ENCODE data around the gene PRPF6.
"Not testable (repeated sequence)": the region's sequence is repeated elsewhere in the genome, so short reads cannot be mapped to it uniquely, and the experiment has no call there.

The PRPF6 gene

DNA sequence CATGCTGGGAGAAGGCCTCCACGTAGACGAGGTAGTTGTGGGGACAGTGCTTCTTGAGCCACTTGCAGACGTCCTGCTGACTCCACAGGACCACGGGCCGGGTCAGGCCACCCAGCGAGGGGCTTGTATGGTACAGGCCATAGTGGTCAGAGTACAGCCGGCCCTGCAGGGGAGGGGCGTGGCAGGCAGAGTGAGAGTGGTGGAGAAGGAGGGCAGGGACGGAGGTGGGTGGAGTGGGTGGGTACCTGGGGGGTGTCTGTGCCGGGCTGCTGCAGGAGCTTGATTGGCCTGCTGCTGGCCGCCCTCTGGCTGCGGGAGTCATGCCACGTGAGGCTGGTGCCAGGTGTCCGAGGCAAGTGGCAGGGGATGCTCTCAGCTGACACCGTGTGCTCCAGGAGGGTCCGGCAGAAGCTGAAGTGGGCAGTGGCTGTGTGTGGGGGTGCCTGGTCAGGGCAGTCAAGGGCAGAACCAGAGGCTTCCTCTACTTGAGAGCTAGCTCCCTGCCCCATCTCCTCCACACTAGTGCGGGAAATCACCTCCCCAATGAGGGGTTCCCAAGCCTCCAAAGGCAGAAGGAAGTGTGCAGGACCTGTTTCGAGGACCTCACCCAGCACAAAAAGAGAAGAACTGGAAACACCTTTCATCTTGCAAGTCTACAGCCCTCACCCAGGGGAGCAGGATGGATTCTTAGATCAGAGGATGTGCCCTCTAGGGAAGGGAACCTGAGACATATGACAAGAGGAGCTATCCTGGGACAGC is 3.8 kb upstream of the PRPF6 start:
- peak; percentile 21 for DNase-seq

DNA sequence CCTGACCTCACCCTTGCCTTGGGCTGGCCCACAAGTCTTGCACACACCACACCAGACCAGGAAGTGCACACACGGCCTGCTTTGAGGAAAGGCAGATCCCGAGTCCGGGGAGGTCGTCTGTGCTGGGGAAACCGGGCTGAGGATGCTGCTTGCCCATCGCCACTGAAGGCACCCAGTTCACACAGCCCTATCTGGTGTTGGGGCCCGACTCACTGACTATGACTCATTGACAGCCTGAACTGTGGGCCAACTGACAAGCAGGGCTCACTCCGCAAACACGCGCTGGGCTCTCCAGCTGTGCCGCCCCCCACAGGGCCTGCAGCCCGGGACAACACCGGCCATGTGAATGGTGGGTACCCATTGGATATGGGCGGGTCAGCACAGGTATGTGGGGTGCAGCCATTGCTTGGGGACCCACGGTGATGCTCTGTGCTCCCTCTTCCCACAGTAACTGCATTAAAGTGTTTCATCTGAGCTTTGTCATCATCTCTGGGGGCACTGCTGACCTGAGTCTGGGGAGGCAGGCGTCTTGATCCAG is 3.1 kb upstream of the PRPF6 start:
- DNase-seq, result peak; percentile 63

DNA sequence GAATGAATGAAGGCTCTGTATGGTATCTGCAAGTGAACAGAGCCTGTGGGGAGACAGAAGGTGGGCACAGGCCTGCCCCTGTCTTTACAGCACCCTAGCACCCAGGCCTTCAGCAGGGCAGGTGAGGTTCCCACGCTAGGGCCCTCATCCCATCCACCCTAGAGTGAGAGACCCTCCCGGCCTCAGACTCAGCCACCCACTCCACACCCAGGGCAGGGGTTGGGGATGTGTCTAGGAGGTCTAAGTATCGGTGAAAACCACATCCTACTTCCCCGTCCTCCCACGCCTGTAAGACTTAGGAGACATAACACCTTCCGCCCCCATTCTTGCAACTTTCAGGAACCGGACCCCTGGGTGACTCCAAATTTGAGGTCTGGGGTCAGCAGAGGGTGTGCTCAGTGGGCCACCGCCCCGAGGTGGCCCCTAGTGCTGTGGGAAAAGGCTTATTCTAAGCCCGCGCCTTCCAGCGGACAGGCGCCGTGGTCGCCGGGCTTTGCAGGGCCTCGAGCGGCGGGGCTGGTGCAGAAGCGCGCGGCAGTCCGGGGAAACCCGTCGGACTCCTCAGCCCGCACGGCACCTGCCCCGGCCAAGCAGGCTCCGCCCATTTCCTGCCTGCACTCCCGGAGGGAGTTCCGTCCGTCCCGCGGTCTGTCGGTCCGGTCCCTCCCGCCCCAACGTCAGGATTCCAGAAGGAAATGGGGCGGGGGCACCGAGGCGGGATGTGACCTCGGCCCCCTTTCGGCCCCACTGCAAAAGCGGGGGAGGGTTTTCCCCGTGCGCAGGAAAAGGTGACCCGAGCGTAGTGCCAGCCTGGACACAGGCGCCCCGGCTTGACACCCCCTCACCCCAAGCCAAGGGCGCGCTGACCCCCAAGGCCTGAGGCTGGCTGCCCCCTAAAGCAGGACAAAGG is 2.4 kb upstream of the PRPF6 start:
- DNase-seq, result peak; percentile 48

DNA sequence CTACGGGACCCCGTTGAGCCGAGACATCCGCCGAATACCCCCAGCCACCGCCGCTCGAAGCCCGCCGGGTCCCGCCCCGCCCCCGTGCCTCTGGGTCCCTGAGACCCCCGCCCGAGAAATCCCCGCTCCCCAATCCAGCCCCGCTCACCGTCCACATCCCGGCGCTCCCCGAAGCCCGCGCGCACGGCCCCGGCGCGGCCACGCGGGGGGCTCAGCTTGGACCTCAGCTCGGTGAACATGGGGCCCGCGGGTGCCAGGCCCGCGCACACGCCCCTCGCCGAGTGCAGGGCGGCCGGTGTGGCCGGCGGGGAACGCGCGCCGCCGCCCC is 1.7 kb upstream of the PRPF6 start:
- no peak for DNase-seq

DNA sequence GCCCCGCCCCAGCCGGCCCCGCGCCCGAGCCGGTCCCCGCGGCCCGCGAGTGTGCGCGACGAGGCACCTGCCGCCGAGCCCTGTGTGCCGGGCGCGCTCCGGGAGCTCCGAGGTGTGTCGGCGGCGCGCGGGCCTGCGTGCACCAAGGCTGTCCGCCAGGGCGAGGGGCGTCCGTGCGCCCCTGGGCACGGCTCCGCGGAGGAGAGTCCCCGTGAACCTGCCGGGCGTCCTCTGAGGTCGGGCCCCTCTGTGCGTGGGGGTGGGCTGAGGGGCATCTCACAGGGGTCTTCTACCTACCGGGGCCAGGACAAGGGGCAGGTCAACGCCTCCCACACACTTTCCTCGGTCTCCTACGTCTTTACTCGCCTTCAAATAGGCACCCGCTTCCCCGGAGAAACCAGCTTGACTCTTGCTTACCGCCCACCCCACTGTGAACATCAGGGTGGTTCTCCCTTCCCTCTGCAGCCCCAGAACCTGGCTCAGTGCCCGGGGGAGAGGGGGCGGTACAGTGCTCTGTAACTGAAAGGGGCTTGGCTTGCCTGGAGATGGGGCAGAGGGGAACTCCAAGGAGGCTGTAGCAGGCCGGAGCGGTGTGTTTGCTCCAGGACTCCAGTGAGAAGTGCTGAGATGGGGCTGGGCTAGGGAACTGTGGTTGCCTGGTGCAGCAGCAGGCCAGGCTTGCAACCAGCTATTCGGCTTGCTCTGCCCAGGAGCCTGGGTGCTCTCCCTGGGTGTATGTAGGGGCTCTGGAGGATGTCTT is 1.2 kb upstream of the PRPF6 start, which contains the start of gene SAMD10:
SAMD10 (minus strand) TSS at position 86 of the 760 bp plus-strand sequence. CDS start 175 bp downstream, outside the sequence.
- DNase-seq, result peak; percentile 70

DNA sequence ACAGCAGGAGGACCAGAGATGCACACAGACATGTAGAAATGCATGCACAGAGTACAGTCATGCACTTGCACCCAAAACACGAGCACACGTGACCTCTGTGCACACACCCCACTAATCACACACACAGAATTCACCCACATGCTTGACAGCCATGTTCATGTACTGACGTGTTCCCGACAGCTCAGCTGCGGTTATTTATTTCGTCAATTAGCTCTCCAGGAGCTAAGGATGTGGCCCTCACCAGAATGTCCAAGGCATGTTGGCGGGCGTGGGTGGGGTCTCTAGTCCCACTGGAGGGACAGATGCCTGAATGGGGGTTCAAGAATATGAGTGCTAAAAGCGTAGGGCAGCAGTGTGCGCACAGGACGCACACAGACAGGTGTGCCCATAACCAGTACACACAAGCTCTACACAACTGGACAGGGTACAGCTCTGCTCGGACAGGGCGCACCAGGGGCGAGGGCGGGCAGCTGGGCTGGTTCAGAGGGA is 571 bp upstream of the PRPF6 start:
- DNase-seq, result no peak

DNA sequence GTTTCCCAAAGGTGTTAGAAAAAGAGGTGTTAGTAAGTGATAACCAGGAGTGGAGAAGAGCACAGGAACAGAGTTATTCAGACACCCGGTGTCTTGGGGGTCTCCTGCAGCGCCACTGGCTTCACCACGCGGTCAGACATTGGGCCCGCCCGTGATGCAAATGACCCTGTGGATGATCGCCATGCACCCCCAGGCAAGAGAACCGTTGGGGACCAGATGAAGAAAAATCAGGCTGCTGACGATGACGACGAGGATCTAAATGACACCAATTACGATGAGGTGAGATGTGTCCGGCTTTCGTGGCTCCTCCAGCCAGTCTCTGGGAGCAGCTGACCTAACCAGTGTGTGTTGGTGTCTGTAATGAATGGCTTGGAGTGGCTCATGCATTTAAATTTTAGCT is 2.0 kb downstream of the PRPF6 start:
- DNase-seq, result no peak

DNA sequence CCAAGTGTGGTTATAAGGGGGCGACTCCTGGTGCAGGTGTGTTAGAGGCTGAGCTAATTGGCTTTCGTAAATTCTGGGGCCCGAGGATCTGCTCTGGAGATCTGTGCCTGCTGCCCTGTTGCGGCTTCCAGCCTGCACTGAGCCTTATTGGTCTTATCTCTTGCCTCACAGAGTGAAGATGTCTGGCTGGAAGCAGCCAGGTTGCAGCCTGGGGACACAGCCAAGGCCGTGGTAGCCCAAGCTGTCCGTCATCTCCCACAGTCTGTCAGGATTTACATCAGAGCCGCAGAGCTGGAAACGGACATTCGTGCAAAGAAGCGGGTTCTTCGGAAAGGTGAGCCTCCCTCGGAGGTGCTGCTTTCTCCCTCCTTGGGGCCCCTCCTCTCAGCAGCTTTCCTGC is 20.0 kb downstream of the PRPF6 start:
- DNase-seq, result no peak

DNA sequence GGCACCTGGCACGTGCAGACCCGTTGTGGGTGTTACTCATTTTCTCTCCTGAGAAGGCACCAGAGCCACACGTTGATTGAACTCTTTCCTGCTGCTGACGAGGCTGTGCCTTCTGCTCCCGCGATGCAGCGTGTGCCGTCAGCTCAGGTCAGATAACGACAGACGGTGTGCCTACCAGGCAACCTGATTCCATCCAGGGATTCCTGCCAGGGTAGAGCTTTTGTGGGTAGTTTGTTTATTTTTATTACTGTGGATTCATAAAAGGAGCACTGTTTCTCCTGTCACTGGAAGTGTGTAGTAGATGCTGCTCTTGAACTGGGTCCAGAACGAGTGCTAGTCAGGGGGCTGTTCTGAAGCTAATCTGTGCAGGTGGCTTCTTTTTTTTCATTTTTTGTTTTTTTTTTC is 20.7 kb downstream of the PRPF6 start:
- no peak for DNase-seq

DNA sequence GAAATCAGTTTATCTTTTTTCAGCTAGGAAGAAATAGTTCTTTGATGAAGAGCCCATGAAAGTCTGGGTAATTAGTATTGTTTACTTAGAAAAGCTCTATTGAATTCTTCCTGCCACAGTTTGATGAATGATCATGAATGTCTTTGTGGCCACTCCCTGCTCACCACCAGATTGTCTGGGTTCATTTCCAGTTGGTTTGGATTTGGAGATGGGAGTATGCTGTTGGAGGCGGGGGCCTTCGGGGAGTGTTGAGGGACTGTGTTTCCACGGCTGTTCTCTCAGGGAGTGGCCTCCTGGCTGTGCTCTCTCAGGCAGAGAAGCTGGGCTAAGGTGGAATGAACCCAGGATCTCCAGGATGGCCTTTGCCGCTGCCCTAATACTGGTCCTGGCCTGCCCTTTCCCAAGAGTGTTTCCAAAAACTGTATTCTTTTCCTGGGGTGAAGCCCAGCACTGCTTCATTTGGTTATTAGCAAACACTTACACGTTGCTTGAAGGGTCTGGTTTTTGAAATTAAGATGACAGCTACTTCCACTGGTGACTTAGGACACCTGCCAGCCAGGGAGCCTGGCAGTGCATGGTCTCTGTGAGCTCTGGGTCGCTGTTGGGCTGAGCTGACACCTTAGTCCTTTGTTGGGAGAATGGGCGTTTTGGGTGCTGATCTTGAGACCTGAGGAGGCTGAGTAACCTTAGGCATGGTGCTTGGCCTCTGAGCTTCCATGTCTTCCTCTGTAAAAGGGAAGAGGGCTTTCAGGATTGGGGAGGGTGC is 23.2 kb downstream of the PRPF6 start:
- no peak for DNase-seq

DNA sequence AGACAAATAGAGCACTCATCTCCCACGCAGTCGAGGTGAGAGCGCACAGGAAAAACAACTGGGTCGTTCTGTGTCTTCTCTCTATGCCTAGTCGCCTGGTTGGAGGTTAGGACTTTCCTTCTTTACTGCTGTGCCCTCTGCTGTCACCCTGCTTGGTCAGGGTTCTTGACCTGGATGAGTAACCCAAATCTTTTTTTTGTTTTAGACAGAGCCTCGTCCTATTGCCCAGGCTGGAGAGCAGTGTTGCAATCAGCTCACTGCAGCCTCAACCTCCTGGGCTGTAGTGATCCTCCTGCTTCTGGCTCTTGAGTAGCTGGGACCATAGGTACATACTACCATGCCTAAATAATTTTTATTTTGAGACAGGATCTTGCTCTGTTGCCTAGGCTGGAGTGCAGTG is 24.5 kb downstream of the PRPF6 start:
- DNase-seq, result no peak

DNA sequence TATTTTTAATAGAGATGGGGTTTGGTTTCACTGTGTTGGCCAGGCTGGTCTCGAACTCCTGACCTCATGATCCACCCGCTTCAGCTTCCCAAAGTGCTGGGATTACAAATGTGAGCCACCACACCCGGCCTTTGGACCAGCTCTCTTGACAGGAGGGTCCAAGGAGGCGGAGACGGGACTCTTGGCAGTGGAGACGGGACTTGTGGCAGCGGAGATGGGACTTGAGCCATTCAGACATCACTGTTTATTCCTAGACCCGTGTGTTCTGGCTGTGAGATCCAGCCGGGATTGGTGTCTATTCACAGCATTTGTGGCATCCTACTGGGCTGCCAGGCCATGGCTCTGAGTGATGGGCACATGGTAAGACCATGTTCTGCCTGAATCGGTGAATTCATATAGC is 25.6 kb downstream of the PRPF6 start:
- DNase-seq, result no peak

DNA sequence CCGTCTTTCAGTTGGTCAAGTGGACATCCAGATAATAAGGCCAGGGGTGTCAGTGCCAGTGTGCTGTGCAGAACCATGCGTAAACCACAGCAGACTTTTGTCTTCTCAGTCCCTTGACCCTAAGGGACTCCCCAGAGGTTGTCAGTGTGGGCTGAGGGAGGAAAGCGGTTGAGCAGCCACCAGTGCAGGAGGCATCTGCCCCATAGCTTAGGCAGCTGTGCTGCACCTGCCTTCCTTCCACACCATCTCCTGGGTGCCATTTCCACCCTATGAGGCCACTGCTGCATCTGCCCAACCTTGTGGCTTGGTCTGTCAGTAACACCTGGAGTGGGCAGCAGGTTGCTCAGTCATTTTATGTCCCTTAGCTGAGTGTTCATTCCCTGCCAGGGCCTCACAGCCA is 26.0 kb downstream of the PRPF6 start:
- DNase-seq, result no peak

DNA sequence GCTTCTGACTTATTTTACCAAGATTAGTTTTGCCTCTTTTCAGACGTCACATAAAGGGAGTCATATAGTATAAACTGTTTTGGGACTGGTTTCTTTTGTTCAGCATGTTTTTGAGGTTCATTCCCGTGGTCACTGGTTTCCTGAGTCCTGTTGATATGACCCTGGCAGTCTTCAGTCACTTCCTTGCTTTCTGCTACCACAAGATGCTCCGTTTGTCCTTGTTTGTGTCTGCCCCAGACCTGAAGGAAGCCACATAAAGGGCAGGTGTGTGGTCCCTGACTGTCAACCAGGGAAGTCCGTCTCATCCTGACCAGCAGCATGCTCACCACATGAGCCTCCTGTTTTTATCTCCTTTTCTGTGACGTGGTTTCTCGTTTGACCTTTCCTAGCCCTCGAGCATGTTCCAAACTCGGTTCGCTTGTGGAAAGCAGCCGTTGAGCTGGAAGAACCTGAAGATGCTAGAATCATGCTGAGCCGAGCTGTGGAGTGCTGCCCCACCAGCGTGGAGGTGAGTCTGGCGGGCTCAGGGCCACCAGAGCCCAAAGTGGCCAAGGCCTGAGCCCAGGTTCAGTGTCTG is 29.0 kb downstream of the PRPF6 start:
- no peak for DNase-seq

DNA sequence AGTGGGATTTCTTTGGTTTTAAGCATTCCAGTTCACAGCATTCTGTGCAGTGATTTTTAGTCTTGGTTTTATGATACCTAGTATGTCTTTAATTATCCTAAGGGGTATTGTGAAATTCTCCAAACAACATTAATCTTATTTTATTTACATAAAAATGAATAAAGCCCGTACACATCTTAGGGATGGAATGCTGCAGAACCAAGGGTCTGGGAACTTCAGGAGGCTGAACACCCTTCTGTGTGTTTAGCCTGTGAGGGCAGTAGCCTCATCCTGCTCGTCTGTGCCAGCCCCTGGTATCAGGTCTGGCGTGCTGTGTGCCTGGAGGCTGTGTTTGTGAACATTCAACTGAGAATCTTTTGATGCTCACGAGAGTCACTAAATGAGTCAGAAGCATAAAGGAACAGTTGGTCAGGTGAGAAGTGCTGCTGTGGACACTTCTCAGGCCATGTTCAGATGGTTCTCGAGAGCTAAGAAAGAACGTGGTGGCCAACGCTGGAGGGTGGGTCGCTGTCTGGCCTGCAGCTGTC is 29.8 kb downstream of the PRPF6 start:
- no peak for DNase-seq

DNA sequence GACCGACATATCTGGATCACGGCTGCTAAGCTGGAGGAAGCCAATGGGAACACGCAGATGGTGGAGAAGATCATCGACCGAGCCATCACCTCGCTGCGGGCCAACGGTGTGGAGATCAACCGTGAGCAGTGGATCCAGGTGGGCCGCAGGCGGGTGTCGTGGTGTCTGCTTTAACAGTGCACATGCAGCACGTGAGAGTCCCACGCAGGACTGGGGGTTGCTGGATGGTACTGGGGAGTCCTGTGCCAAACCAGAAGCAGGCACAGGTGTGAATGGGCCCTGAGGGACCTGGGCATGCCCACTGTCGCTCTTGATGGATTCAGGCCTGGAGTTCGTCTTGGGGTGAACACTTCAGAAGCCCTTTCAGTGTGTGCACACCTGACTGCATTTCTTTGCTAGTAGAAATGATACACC is 30.4 kb downstream of the PRPF6 start:
- DNase-seq, result no peak

DNA sequence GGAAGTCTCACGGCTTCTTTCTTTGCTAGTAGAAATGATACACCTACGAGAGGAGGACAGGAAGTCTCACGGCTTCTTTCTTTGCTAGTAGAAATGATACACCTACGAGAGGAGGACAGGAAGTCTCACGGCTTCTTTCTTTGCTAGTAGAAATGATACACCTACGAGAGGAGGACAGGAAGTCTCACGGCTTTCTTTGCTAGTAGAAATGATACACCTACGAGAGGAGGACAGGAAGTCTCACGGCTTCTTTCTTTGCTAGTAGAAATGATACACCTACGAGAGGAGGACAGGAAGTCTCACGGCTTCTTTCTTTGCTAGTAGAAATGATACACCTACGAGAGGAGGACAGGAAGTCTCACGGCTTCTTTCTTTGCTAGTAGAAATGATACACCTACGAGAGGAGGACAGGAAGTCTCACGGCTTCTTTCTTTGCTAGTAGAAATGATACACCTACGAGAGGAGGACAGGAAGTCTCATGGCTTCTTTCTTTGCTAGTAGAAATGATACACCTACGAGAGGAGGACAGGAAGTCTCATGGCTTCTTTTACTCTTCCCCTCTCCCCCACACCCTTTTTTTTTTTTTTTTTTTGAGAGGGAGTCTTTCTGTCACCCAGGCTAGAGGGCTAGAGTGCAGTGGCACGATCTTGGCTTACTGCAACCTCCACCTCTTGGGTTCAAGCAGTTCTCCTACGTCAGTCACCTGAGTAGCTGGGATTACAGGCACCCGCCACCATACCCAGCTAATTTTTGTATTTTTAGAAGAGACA is 31.6 kb downstream of the PRPF6 start:
- not testable (repeated sequence) for DNase-seq

DNA sequence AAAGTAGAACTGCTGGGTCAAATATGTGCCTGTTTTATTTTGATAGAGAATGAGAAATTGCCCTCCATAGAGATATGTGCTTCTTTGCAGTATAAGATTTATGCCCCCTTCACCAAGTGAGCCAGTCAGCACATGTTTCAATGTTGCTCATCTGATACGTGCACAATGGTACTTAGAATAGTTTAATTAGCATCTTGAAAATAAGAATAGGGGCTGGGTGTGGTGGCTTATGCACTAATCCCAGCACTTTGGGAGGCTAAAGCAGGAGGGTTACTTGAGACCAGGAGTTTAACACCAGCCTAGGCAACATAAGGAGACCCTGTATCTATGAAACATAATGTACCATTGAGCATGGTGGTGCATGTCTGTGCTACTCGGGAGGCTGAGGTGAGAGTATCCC is 34.7 kb downstream of the PRPF6 start:
- DNase-seq, result no peak

DNA sequence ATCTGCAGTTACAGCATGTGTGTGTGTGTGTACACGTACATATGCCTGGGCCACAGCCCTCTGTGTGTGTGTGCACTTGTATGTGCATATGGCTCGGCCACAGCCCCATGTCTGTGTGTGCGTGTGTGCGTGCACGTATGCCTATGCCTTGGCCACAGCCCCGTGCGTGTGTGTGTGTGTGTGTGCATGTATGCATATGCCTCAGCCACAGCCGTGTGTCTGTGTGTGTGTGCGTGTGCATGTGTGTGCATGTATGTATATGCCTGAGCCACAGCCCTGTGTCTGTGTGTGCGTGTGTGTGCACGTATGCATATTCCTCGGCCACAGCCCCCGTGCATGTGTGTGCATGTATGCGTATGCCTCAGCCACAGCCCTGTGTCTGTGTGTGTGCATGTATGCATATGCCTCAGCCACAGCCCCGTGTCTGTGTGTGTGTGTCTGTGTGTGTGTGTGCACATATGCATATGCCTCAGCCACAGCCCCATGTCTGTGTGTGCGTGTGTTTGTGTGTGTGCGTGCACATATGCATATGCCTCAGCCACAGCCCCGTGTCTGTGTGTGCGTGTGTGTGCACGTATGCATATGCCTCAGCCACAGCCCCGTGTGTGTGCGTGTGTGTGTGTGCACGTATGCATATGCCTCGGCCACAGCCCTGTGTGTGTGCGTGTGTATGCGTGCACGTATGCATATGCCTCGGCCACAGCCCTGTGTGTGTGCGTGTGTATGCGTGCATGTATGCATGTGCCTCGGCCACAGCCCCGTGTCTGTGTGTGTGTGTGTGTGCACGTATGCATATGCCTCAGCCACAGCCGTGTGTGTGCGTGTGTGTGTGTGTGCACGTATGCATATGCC is 40.4 kb downstream of the PRPF6 start:
- DNase-seq, result no peak

All from activated T-cell treated with anti-CD3 and anti-CD28 coated beads, Interleukin-2, amount 50 U/mL, for 1 hour (primary cell).